Right lobe of liver (tissue), 6 donors: Measurements from ENCODE around the gene SEC11A. TPM values are rescaled to one million over a fixed set of nuclear protein-coding genes. Genes with fewer than 3 reads are reported as not detected.
A peak's percentile ranks its signal among the peaks of the same experiment; 100 is the strongest.
"Not testable (repeated sequence)": the region's sequence is repeated elsewhere in the genome, so short reads cannot be mapped to it uniquely, and the experiment has no call there.

Experiments used
- ATAC-seq, 4 donors: fragments of 200-7000 bp; cut with Tn5 transposase; one replicate each; pipeline ENCODE4 v1.9.1; 2020; ENCODE audit warnings: mild to moderate bottlenecking in 4 of 4, moderate library complexity in 4 of 4
- DNase-seq, 3 donors: peaks; one replicate each; pipeline ENCODE4 v3.0.0-alpha.2; 2020
- H3K27ac ChIP-seq, 3 donors: fragments of 200-600 bp; one replicate each; pipeline ENCODE4 v1.8.0; 2022
- H3K27me3 ChIP-seq, 2 donors: fragments of 200-600 bp; one replicate each; pipeline ENCODE4 v1.8.0; 2022
- H3K36me3 ChIP-seq, 4 donors: fragments of 200-600 bp; sonication (generic) in 1 of 4; one replicate each; pipeline versions ENCODE4 v1.5.1 to v1.8.0; 2017 to 2022; ENCODE audit warnings: control low read depth in 1 of 4
- H3K4me1 ChIP-seq, 4 donors: fragments of 200-600 bp; sonication (generic) in 1 of 4; one replicate each; pipeline versions ENCODE4 v1.5.1 to v1.8.0; 2017 to 2022; ENCODE audit warnings: control low read depth in 1 of 4
- H3K4me3 ChIP-seq, 3 donors: fragments of 200-600 bp; one replicate each; pipeline ENCODE4 v1.8.0; 2022
- H3K9me3 ChIP-seq, 4 donors: fragments of 200-600 bp; sonication (generic) in 1 of 4; one replicate each; pipeline versions ENCODE4 v1.5.1 to v1.8.0; 2017 to 2022; ENCODE audit warnings: control low read depth in 1 of 4
- POLR2A ChIP-seq: fragments of 450-650 bp; IDR thresholded peaks from one replicate; pipeline ENCODE4 v1.6.1; 2017; ENCODE audit warnings: antibody characterized with exemption, mild to moderate bottlenecking
- WGBS: methylation state at CpG from one replicate; pipeline ENCODE4 v1.1.6; 2018; ENCODE audit warnings: low coverage, low lambda C conversion rate; ENCODE audit not compliant: insufficient coverage; ENCODE audit errors: missing lambda C conversion rate; 5-methylcytosine and 5-hydroxymethylcytosine counted together
- intact Hi-C, 2 donors: fragments of 100-400 bp; cut with DNase I; formaldehyde crosslinking; loops; one replicate each; pipeline versions ENCODE4 v1.11.2 to v1.14.1; 2022
- total RNA-seq, 6 experiments: library from RNA; depleted of rRNA in 2 of 6; stranded (reverse); fragments of >200 nt in 2 of 6; fragmentation: NEBNext Ultra II Directional in 3 of 6; extraction: Animal tissue kit (Norgen Biotek cat#: 25700) in 3 of 6; gene quantifications; one replicate each; pipeline versions ENCODE4 v1.1.0 to v1.2.4, GENCODE V29; 2016 to 2023
- TF ChIP-seq, protein P1 (sequence below), 4 donors: fragments of 200-600 bp in 3 of 4; fragments of 450-650 bp in 1 of 4; IDR thresholded peaks; one replicate each; pipeline versions ENCODE4 v1.5.1 to v1.8.0; 2016 to 2022; ENCODE audit warnings: antibody characterized with exemption in 4 of 4, mild to moderate bottlenecking in 2 of 4
- donor health status: DM: no; HTN: yes; CAD: no.
- donor health status: DM: no; HTN: no; CAD: no.
- donor health status: DM: no; HTN: no; CAD: no.
- donor health status: DM: no; HTN: yes; CAD: no.
- donor health status: DM: no; HTN: yes; CAD: no.

The SEC11A gene
- total RNA-seq, 6 experiments from 2014 or later: 58.7 to 71.5 (median 65.3) TPM

DNA sequence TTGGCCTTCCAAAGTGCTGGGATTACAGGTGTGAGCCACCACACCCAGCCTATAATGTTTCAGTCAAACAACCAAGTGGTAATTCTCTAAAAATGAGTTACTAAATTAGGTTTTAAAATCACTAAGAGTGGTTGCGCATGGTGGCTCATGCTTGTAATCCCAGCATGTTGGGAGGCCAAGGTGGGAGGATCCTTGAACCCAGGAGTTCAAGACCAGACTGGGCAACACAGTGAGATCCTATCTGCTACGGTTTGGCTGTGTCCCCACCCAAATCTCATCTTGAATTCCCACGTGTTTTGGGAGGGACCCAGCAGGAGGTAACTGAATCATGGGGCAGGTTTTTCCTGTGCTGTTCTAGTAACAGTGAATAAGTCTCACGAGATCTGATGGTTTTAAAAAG, 26.1 kb downstream of the SEC11A start:
- no peaks in the 10 kb centered on the region for H3K27me3 ChIP-seq
- no peak overlapping the region for H3K27ac ChIP-seq
- intact Hi-C loops: no loop called here
- H3K9me3 ChIP-seq: no peaks in the 10 kb centered on the region
- peaks cover 0 to 17% (median 3%) of the 10 kb centered on the region in 4 donors for H3K36me3 ChIP-seq
- TF ChIP-seq, protein P1, sequence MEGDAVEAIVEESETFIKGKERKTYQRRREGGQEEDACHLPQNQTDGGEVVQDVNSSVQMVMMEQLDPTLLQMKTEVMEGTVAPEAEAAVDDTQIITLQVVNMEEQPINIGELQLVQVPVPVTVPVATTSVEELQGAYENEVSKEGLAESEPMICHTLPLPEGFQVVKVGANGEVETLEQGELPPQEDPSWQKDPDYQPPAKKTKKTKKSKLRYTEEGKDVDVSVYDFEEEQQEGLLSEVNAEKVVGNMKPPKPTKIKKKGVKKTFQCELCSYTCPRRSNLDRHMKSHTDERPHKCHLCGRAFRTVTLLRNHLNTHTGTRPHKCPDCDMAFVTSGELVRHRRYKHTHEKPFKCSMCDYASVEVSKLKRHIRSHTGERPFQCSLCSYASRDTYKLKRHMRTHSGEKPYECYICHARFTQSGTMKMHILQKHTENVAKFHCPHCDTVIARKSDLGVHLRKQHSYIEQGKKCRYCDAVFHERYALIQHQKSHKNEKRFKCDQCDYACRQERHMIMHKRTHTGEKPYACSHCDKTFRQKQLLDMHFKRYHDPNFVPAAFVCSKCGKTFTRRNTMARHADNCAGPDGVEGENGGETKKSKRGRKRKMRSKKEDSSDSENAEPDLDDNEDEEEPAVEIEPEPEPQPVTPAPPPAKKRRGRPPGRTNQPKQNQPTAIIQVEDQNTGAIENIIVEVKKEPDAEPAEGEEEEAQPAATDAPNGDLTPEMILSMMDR (IDR thresholded peaks at IDR 0.05): no peak
- no peak for TF ChIP-seq POLR2A
- WGBS: 100% methylated on average over 3 of the region's 4 CpGs
- no peaks in the 10 kb centered on the region for H3K4me1 ChIP-seq
- ATAC-seq (no peak), DNase-seq (no peak)
- no peak overlapping the region for H3K4me3 ChIP-seq

DNA sequence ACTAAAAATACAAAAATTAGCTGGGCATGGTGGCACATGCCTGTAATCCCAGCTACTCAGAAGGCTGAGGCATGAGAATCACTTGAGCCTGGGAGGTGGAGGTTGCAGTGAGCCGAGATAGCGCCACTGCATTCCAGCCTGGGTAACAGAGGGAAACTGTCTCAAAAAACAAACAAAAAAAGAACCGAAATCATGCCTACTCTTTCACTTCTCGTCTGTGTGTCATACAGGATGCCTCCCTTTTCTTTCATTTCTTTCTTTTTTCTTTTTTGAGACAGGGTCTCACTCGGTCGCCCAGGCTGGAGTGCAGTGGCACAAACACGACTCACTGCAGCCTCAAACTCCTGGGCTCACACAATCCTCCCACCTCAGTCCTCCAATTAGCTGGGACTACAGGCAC, 29.5 kb downstream of the SEC11A start:
- H3K4me1 ChIP-seq, H3K27ac ChIP-seq, ATAC-seq, intact Hi-C loops, H3K9me3 ChIP-seq, DNase-seq, H3K4me3 ChIP-seq, H3K27me3 ChIP-seq: not testable (repeated sequence)
- peaks cover 0 to 17% (median 3%) of the 10 kb centered on the region in 4 donors for H3K36me3 ChIP-seq
- 83% methylated on average over 7 of the region's 7 CpGs for WGBS

DNA sequence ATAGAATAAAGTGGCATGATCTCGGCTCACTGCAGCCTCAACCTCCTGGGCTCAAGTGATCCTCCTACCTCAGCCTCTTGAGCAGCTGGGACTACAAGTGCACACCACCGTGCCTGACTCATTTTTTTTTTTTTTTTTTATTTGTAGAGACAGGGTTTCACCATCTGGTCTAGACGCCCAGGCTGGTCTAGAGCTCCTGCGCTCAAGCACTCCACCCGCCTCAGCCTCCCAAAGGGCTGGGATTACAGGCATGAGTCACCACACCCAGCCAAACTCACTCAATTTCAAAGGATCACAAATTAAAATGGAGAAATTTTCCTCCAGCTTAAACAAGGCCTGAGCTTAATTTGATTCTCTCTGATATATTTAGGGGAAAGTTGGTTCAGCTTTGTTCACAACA, 30.6 kb downstream of the SEC11A start:
- peaks cover 0 to 14% (median 3%) of the 10 kb centered on the region in 4 donors for H3K36me3 ChIP-seq
- no peaks in the 10 kb centered on the region for H3K27me3 ChIP-seq
- WGBS: 65% methylated on average over 5 of the region's 5 CpGs
- H3K9me3 ChIP-seq: no peaks in the 10 kb centered on the region
- TF ChIP-seq, protein P1 (IDR thresholded peaks at IDR 0.05): no peak
- TF ChIP-seq POLR2A: no peak
- ATAC-seq: peak in 1 of 4 donors; percentile 57
- no peaks in the 10 kb centered on the region for H3K4me1 ChIP-seq
- intact Hi-C loops: no loop called here
- no peak overlapping the region for H3K4me3 ChIP-seq
- H3K27ac ChIP-seq: no peak overlapping the region
- peak in 1 of 3 donors; percentile 23 for DNase-seq

DNA sequence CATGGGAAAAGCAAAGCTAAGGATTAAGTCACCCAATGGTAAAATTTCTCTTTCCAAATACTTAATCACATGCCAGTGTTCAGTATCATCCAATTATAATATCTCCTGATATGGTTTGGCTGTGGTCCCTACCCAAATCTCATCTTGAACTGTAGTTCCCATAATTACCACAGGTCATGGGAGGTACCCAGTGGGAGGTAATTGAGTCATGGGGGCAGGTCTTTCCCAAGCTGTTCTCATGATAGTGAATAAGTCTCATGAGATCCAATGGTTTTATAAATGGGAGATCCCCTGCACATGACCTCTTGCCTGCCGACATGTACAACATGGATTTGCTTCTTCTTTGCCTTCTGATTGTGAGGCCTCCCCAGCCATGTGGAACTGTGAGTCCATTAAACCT, 31.8 kb downstream of the SEC11A start:
- Histone ChIP-seq H3K36me3 (peaks cover 0 to 8% (median 2%) of the 10 kb centered on the region in 4 donors), H3K4me3 (no peak overlapping the region), H3K27ac (no peak overlapping the region), H3K9me3 (no peaks in the 10 kb centered on the region), H3K4me1 (no peaks in the 10 kb centered on the region), H3K27me3 (no peaks in the 10 kb centered on the region)
- ATAC-seq (no peak), DNase-seq (no peak)
- no peak for TF ChIP-seq POLR2A
- TF ChIP-seq, protein P1 (IDR thresholded peaks at IDR 0.05): no peak
- WGBS: 20% methylated on average over 1 of the region's 1 CpG
- intact Hi-C loops: no loop called here

DNA sequence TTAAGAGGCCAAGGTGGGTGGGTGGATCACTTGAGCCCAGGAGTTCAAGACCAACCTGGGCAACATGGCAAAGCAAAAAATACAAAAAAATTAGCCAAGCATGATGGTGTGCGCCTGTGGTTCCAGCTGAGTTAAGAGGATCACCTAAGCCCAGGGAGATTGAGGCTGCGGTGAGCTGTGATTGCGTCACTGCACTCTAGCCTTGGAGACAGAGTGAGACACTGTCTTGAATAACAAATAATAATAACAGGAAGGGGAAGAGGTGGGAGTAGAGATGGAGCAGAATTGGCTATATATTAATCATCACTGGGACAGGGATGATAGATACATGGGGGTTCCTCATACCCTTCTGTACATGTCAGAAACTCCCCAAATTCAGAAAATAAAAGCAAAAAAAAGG, 34.1 kb downstream of the SEC11A start:
- WGBS: 50% methylated on average over 1 of the region's 3 CpGs
- DNase-seq (no peak), ATAC-seq (no peak)
- H3K27me3 ChIP-seq: no peaks in the 10 kb centered on the region
- peaks cover 0 to 8% (median 2%) of the 10 kb centered on the region in 4 donors for H3K36me3 ChIP-seq
- no peak overlapping the region for H3K4me3 ChIP-seq
- H3K27ac ChIP-seq: no peak overlapping the region
- intact Hi-C loops: no loop called here
- H3K4me1 ChIP-seq: no peaks in the 10 kb centered on the region
- no peak for TF ChIP-seq POLR2A
- TF ChIP-seq, protein P1 (IDR thresholded peaks at IDR 0.05): no peak
- H3K9me3 ChIP-seq: no peaks in the 10 kb centered on the region
